A673 (cell line): ENCODE measurements around the gene GRIK5.

Source experiments
- EZH2 ChIP-seq: fragments of 200-600 bp; sonication (generic); IDR thresholded peaks from 2 replicates; pipeline ENCODE4 v1.6.1; 2017; ENCODE audit warnings: borderline replicate concordance, low read depth, mild to moderate bottlenecking, mixed read lengths, antibody characterized with exemption, low read length; ENCODE audit not compliant: poor library complexity, severe bottlenecking
- TF ChIP-seq, protein P1 (sequence below): fragments of 300-800, 200-600 bp; sonication (generic); conservative IDR thresholded peaks from 2 replicates; pipeline ENCODE4 v1.5.1; 2017; ENCODE audit warnings: low read depth, mild to moderate bottlenecking, antibody characterized with exemption, low read length, moderate library complexity, mixed read lengths

DNA sequence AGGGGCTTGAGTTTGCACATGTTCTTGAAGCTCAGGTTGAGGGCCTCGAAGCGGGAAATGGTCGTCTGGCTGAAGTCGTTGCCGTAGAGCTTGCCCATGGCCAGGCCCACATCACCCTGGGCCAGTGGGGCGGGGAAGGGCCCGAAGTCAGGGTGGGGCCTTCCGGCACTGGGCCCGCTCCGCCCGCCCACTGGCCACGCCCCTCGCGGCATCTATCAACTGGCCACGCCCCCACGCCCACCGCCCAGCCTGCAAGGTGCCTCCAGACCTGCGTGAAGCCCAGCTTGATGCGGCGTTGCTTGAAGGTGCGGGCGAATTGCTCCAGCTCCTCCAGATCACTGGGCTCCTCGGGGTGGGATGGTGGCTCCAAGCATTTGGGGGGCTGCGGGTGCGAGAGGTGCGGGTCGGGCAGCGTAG is 25.8 kb upstream of the GRIK5 start:
- TF ChIP-seq, protein P1, sequence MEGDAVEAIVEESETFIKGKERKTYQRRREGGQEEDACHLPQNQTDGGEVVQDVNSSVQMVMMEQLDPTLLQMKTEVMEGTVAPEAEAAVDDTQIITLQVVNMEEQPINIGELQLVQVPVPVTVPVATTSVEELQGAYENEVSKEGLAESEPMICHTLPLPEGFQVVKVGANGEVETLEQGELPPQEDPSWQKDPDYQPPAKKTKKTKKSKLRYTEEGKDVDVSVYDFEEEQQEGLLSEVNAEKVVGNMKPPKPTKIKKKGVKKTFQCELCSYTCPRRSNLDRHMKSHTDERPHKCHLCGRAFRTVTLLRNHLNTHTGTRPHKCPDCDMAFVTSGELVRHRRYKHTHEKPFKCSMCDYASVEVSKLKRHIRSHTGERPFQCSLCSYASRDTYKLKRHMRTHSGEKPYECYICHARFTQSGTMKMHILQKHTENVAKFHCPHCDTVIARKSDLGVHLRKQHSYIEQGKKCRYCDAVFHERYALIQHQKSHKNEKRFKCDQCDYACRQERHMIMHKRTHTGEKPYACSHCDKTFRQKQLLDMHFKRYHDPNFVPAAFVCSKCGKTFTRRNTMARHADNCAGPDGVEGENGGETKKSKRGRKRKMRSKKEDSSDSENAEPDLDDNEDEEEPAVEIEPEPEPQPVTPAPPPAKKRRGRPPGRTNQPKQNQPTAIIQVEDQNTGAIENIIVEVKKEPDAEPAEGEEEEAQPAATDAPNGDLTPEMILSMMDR, result no peak
- TF ChIP-seq EZH2, result no peak
